ENCODE results near the gene GHDC.
"Not testable (repeated sequence)": the region's sequence is repeated elsewhere in the genome, so short reads cannot be mapped to it uniquely, and the experiment has no call there.

Gene GHDC

DNA sequence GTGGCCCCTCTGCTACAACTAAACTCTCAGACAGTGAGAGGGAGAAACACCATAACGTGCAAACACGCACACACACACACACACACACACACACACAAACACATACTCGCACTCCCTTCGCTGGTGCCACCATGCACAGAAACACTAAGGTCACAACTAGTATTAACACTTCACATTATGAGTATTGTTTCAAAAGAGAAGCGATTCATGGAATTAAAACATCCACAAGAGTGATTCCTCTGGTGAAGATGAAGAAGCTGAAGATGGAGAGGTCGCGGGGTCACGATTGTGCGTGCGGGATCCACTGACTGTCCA, 7.1 kb upstream of the GHDC start:
- DNase-seq, result no peak

DNA sequence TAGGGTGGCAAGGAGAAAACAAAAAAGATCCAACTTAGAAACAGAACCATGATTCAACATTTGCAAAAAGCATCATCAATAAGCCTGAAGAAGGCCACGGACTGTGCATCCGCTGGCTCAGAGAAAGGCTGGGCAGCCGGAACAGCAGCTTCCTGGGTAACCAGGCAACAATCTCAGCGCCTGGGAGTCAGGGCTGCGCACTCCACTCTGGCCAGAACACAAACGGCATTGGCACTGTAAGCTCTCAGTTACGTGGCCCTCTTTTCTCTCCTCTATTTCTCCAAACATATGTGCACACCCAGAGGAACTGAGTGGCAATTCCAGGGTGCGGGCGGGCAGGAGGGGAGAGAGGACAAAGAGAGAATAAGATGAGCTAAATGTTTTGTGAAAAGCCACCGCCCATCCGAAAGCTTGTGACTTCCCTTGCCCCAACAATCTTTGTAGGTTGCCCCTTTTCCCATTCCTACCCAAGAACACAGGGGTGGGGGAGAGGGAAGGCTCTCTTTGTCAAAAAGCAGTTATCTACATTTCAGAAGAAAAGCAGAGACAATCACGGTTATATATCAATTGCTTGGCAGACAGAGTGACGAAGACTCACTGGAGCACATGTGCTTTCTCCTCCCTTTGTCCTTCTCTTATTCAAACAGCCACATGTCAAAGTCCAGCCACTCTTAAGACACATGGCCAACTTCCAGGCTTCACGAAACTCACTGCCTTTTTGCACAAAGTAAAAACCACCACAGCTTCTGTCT, 6.6 kb upstream of the GHDC start:
- DNase-seq, result no peak

DNA sequence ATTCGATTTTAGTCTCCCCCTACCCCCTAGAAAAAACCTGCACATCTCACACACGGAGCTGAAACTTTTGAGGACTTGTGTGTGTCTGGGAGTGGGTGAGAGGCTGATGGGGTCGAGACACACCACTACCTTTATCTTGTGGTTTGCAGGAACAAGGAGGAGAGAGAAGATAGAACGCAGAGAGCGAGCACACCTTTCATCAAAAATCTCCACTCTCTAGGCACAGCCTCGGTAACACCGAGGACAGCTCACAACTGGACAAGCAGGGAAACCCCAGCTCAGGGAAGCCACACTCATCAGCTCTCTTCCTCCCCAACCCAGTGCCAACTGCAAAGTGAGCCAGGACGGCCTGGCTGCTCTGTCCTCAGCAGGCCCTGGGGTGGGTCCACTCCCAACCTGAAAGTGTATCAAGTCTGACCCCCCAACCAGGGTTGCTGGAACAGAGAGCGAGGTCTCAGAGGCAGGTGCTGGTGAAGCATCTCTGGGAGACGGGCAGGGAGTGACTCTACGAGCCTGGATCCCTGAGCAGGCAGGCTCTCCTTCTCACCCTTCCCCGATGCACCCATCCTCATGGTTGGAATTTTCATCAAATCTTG, 5.2 kb upstream of the GHDC start:
- no peak for DNase-seq

DNA sequence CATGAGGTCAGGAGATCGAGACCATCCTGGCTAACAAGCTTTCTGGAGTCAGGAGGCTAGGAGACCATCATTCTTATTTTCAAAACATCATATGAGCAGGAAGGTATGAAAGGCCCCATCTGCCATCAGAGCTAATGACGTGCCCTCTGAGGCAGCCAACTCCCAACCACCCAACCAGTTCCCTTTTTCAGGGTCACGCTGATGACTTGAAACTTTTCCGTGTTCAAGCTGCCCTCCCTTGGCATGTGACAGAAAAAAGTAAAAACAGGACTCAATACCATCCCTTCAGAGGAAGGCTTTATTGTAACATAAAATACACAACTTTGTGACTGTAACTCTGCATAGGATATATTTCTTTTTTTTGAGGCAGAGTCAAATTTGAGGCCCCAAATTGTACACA, 4.6 kb upstream of the GHDC start:
- no peak for DNase-seq

DNA sequence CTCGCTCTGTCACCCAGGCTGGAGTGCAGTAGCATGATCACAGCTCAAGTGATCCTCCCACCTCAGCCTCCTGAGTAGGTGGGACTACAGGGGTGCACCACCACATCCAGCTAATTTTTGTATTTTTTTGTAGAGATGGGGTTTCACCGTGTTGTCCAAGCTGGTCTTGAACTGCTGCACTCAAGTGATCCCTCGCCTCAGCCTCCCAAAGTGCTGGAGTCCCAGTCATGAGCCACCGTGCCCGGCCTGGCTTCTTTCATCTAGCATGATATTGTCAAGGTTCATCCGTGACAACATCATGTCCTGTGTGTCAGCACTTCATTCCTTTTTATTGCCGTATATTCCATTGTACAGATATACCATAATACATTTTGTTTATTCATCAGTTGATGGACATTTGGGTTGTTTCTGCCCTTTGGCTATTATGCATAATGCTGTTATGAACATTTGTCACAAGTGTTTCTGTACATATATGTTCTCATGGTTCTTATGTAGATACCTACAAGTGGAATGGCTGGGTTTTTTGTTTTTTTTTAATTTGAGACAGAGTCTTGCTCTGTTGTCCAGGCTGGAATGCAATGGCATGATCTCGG, 3.4 kb upstream of the GHDC start:
- no peak for DNase-seq

DNA sequence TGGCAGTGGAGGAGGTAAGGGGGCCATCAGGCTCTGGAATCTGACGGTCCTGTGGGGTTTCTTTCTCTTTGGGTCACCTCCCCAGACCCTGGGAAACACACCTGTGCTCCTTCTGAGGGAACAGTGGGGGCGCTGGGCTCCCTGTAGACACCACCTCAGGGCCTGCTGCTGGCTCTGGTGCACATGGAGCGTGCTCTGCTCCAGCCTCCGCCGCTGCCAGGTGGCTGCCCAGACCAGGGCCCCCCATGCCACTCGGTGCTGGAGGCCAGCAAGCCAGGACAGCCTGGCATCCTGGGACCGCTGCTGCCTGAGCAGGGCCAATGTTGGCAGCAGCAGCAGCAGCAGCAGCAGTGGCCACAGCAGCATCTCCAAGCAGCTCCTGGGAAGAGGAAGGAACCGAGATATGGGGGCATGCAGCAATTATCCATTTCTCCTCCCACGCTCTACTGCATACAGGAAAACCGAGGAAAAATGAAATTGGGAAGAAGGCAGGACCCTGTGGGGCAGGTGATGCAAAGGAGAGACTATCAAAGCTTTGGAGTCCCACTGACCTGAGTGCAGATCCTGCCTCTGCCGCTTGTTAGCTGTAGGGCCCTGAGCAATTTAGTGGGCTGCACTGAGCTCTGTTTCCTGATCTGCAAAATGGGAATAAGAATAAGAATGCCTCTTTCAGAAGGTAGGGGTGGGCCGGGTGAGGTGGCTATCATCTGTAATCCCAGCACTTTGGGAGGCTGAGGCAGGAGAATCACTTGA, 902 bp downstream of the GHDC start:
- DNase-seq, result no peak

DNA sequence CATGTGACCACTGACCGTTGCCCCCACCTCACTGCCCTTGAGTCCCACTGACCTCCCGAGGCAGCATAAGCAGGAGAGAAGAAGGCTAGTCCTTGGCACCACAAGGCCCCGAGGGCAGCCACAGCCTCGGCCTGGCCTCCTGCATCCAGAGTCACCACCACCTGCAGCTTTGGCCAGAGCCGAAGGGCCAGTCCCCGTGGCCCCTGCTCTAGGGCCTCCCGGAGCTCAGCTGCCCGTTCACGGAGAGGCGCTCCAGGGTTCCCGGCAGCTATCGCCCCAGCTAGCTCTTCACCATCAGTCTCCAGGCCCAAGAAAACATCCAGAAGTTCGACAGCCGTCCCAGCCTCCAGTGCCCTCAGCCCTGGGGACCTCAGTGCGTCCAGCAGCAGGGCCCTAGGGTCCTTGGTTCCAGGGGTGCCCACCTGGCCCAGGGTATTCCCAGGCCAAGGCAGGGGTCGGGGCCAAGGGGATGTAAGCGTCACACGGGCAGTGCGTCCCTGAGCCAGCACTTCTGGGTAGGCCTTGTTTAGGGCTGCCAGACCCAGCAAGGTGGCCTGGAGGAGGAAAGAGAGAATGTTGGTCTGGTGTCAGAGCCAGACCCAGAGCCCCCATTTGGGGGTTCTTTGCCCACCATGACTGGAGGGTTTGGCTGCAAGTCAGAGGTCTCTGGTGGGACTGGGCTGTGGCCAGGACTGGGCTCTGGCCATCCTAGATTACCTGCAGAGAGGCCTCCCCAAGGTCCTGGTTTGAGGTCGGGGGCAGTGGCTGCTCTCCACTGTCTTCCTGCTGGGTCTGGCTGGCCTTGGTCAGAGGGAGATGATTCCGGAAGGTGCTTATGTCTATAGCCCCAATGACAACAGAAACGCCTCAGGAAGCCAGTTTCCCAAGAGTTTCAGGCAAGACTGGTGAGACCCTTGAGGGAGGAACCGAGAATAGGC, 1.8 kb downstream of the GHDC start:
- no peak for DNase-seq

DNA sequence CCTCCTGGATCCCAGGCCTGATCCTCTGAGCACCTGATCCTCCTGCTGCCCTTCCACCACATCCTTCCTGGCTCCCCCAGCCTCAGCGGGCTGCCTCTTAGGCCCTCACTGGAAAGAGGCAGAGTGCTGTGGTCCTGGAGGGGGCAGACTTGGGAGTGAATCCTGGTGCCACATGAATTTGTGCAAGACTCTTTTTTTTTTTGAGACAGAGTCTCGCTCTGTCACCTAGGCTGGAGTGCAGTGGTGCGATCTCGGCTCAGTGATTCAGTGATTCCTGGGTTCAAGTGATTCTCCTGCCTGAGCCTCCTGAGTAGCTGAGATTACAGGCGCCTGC, 3.1 kb downstream of the GHDC start:
- no peak for DNase-seq

DNA sequence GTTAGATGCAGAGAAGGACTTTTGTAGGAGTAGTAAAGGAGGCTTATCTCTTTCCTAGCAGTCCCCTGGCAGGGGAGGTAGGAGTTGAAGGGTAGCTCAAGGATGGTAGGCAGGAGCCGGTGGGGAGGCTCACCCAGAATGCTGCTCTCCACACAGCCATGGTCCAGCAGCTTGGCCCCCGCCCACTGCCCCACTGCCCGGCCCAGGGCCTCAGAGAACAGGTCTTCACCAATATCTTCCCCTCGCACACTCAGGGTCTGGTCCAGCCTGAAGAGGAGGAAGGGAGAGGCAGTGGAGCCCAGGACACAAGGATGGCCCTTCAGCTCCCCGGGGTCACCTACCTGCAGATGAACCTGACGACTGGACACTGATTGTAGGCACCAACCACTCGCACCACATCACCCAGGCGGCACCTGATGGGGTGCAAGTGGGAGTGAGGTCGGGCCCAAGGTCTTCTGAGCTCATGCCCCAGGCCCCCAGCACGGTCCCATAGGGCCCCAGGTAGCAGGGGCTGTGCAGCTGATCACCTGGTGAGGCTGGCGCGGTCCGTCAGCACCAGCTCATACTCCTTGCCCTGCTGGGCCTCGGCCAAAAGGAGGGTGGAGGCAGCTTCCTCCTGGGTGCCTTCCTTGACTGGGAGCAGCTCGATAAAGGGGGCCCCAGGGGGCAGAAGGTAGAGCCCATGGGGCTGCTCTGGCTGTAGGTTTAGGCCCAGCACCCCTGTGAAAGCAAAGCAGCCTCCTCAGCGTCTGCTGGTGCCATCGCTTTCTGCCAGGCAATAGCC, 3.6 kb downstream of the GHDC start:
- no peak for DNase-seq

DNA sequence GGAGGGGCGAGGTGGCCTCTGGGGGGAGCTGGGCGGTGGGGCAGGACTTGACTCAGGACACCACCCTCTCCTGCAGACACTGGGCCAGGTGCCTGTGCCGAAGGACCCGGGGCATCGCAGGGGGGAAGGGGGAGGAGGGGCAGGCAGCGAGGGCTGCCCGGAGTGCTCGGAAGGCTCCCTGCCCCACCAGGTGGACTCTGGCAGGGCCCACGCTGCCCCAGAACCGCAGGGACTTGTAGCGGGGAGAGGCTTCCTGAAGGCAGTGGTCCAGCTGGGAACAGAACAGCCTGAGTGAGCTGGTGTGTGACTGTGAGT, 4.7 kb downstream of the GHDC start:
- DNase-seq, result no peak

DNA sequence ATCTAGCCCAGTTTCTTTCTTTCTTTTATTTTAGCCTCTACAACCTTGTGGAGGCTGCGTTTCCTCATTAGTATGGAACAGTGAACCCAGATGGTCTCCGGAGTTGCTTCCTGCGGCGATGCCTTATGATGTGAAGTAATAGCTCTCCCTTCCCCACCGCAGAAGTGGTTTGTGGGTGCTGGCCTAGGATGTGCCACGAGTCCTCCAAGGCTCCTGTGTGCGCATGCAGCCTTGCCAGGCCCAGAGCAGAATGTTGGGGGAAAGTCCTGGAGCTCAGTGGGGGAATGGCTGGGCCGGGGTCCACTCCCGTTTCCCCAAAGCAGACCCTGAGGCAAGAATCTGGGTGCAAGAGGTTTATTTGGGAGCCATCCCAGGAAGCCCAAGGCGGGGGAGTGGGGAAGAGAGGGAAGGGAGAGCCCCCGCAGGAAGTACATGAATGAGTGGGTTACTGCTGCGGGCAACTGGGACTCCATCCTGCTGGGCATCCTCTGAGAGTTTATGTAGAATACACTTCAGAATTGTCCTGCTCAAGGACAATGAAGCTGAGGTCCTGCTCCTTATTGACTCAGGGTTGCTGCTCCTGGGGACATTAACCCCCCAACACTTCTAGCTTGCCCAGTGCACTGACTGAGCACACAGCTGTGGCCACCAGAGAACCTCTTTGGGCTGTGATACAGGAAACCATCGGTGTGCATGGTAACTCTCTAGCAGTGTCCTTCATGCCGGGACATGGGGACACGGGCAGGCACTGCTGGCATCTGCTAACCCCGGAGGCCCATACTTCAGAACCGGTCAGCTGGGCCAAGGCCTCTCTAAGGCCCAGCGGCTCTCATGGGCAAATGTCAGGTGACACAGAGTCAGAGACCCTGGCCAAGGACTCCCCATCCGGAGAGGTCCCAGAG, 5.3 kb downstream of the GHDC start:
- DNase-seq, result no peak

DNA sequence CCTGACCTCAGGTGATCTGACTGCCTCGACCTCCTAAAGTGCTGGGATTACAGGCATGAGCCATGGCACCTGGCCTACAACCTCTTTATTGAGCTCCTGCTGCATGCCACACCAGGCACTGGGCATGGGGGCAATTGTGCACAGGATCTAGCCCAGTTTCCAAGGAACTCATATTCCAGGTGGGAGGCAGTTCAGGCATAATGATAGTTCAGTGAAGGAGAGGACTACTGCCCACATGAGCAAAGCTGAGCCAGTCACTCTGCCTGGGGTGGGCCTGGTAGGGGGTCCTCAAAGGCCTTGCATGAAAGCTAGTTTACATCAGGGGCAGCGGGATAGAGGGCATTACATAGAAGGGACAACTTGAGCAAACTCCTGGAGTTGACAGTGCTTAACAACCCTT, 6.5 kb downstream of the GHDC start:
- DNase-seq, result no peak

DNA sequence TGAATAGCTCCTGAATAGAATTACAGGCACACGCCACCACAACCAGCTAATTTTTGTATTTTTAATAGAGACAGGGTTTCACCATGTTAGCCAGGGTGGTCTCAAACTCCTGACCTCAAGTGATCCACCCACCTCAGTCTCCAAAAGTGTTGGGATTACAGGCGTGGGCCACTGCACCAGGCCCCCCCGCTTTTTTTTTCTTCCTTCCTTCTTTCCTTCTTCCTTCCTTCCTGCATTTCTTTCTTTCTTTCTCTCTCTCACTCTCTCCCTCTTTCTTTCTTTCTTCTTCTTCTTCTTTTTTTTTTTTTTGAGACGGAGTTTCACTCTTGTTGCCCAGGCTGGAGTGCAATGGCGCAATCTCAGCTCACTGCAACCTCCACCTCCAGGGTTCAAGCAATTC, 8.1 kb downstream of the GHDC start:
- DNase-seq, result not testable (repeated sequence)

DNA sequence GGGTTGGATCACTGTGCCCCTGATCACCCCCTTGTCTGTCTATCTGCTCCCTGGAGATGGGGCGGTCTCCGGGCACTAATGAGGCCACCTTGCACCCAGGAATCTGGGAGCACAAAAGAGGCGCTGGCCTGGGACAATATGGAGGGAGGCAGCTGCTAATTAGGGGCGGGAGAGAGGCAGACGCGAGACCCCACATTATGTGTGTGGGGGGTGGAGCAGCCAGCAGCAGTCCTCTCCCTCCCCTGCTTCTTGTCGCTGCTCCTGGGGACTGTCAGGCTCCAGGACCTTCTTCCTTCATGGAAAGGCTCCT, 8.7 kb downstream of the GHDC start:
- no peak for DNase-seq

DNA sequence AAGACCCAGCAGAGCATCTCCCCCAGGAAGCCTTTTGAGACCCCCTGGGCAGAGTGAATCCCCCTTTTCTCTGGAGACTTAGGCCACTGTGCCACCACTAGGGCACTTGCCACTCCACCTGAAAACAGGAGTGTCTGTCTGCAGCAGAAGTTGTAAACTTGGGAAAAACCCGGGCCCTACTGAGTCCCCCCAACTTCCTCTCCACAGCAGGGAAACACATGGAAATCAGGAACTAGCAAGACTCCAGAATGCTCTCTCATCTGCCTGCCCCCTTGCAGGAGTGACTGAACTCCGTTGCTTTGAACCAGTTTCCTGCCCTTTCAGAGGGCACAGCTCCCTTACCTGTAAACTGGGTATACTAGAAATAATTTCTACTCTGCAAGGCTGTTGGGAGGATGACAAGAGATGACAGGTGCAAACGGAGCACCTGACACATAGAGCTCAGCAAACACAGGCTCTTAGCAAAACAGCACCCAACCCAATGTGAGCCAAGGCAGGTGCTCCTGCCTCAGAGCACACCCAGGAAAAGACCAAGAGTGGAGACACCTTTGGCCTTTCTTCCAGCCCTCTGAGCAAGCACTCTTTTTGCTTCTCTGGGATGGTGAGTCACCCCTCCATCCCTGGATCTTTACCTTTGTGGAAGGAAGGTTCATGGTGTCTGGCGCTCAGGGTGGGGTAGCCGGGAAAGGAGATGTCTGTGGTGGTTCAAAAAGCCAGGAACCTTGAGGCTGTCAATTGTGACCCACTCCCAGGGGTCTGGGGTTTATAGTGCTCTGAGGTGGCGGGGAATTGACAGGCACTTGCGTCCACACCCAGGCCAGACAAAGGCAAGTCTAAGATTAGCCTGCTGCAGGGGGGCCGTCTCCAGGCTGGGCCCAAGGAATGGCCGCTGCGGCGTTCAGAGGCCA, 9.3 kb downstream of the GHDC start, which contains the start of gene HCRT:
TSS of gene HCRT (minus strand) at position 740 of the 908 bp plus-strand sequence. CDS start at position 653, 87 bp downstream.
- DNase-seq, result no peak

DNA sequence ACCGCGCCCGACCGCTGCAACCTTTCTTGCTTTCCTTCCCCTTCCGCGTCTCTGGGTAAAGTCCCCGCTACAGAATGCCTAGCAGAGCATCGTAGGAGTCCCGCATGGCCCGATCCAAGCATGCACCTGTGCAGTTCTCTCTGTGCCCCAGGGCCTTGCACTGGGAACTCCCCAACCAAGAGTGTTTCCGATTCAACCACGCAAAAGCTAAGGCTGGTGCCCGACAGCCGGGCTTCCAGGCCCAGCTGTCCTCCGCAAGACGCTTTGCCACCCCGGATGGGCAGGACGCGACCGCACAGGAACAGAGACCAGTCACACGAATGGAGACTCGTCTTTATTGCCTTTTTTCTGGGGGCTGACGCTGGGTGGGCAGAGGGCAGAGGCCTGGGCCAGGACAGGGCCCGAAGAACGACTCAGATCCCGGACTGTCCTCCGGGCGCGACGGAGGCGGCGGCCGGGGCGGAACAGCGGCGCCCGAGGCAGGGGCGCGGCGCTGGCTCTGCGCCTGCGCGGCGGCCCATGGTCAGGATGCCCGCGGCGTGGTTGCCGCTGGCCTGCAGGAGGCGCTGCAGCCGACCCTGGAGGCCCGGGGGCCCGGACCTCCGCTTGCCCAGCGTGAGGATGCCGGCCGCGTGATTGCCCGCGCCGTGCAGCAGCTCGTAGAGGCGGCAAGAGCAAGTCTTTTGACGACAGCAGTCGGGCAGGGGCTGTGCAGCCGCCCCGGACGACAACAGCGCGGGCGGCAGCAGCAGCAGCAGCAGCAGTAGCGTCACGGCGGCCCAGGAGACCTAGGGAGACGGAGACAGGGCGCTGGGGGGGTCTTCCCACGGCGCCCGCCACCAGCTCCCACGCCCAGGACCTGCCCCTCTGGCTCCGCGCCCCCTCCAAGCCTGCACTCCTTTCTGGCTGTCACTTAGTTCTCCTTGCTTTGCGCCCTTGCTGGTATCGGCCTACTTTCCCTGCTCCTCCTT, 10.3 kb downstream of the GHDC start:
- peak; percentile 89 for DNase-seq

DNA sequence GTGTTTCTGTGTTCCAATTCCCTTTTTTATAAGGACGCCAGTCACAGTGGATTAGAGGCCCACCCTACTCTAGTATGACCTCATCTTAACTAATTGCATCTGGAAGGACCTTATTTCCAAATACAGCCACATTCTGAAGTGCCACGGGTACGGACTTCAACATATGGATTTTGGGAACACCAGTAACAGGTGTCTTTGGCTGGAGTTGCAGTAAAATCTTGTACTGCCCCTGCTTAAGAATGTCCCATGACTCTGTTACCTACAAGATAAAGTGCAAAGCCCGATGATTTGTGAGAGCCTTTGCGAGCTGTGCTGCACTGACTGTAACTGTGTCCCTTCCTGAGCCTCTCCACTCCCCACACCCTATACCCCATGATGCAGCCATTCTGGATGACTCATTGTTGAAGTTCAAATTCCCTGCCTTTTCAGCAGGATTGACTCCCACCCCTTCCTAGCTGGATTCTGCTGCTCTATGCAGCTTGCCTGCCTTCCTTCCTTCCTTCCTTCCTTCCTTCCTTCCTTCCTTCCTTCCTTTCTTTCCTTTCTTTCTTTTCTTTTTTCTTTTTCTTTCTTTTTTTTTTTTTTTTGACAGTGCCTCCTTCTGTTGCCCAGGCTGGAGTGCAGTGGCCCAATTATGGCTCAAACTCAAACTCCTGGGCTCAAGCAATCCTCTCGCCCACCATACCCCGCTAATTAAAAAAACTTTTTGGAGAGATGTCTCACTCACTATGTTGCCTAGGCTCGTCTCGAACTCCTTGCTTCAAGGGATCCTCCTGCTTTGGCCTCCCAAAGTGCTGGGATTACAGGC, 11.2 kb downstream of the GHDC start:
- DNase-seq, result no peak

DNA sequence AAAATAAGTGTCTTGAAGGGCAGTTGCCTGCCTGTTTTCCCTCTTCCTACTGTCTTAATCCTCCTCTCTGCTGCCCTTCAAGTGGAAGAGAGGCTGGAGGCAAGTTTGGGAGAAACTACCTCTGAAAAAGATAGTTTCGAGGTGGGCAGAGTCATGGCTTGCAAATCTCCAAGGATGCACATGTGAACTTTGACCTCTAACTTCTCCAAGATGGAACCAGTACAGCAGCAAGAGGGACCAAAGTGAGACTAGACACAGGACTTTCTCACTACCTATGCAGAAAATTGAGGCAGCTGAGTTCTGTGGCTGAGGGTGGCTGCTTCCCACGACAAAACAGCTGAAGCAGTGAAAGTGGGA, 12.5 kb downstream of the GHDC start:
- DNase-seq, result no peak

Measured in activated CD4-positive, alpha-beta T cell treated with anti-CD3 and anti-CD28 coated beads, Interleukin-10, Interleukin-2, amounts not matched to agents 100 ng/mL and 50 ng/mL, durations not matched to agents 16 hours and 8 hours (primary cell).